ENCODE results near the gene ZNF688.

GRCh38 chr16:30534368-30535105 lies 37.0 kb downstream of the ZNF688 start, which contains the start of gene ZNF747:
- peak in 1 of 3 experiments; percentile 17 for TF ChIP-seq CTCF (IDR thresholded peaks at IDR 0.05)
- peak; percentile 47 for TF ChIP-seq POLR2A (IDR thresholded peaks at IDR 0.05; ENCODE audit: low read depth)
- TF ChIP-seq EP300 (IDR thresholded peaks at IDR 0.05), result no peak
- peak; percentile 88 to 90 for TF ChIP-seq POLR2AphosphoS5 (IDR thresholded peaks at IDR 0.05)
